PFSK-1 (cell line): ENCODE results near the gene LDLR.

Experiments
- POLR2AphosphoS5 ChIP-seq: IDR thresholded peaks from 2 replicates; pipeline ENCODE4 v1.6.1; 2012; ENCODE audit warnings: low read depth, mild to moderate bottlenecking, control low read depth, low read length, moderate library complexity
- SIN3A ChIP-seq: IDR thresholded peaks from 2 replicates; pipeline ENCODE4 v1.6.1; 2012; ENCODE audit warnings: mild to moderate bottlenecking, low read length, moderate library complexity, borderline replicate concordance; ENCODE audit not compliant: insufficient read depth
- TAF1 ChIP-seq: IDR thresholded peaks from 2 replicates; pipeline ENCODE4 v1.6.1; 2012; ENCODE audit warnings: low read length, control low read depth, borderline replicate concordance; ENCODE audit not compliant: insufficient read depth
- TF ChIP-seq, protein P1 (sequence below), 2 experiments: IDR thresholded peaks; 2 replicates each; pipeline versions ENCODE4 v1.6.1 to v1.8.0; 2011 to 2012; ENCODE audit warnings: low read depth in 2 of 2, low read length in 2 of 2, control low read depth in 1 of 2, inconsistent platforms in 1 of 2, mild to moderate bottlenecking in 1 of 2, moderate library complexity in 1 of 2; ENCODE audit not compliant: insufficient read depth in 1 of 2

DNA sequence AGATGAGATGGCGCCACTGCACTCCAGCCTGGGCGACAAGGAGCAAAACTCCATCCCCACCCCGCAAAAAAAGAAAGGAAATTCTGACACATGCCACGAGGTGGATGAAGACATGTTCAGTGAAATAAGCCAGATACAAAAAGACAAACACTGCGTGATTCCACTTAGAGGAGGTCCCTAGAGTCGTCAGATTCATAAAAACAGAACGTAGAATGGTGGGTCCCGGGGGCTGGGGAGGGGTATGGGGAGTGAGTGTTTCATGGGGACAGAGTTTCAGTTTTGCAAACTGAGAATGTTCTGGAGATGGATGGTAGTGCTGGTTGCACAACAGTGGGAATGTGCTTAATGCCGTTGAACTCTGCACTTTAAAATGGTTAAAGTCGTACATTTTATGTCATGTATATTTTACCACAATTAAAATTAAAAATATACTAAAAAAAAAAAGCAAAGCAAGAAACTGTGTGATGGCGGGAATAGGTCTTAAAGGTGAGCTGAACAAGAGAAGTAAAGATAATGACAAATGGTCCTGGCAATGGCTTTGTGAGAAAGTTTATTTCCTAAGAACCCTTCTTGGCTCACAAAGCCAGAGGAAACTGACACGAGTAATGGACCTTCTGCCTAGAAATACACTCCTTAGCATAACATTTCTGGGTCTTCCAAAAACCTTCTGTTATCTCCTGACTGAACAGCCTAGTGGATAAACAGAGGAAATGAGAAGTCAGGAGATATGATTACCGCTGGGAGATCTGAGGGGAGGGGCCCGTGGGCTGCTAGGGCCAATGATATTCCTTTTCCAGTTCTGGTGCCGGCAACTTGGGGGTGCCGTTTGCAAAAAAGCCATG lies 70.6 kb downstream of the LDLR start:
- TF ChIP-seq SIN3A (no peak), POLR2AphosphoS5 (no peak), TAF1 (no peak)
- TF ChIP-seq, protein P1, sequence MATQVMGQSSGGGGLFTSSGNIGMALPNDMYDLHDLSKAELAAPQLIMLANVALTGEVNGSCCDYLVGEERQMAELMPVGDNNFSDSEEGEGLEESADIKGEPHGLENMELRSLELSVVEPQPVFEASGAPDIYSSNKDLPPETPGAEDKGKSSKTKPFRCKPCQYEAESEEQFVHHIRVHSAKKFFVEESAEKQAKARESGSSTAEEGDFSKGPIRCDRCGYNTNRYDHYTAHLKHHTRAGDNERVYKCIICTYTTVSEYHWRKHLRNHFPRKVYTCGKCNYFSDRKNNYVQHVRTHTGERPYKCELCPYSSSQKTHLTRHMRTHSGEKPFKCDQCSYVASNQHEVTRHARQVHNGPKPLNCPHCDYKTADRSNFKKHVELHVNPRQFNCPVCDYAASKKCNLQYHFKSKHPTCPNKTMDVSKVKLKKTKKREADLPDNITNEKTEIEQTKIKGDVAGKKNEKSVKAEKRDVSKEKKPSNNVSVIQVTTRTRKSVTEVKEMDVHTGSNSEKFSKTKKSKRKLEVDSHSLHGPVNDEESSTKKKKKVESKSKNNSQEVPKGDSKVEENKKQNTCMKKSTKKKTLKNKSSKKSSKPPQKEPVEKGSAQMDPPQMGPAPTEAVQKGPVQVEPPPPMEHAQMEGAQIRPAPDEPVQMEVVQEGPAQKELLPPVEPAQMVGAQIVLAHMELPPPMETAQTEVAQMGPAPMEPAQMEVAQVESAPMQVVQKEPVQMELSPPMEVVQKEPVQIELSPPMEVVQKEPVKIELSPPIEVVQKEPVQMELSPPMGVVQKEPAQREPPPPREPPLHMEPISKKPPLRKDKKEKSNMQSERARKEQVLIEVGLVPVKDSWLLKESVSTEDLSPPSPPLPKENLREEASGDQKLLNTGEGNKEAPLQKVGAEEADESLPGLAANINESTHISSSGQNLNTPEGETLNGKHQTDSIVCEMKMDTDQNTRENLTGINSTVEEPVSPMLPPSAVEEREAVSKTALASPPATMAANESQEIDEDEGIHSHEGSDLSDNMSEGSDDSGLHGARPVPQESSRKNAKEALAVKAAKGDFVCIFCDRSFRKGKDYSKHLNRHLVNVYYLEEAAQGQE (IDR thresholded peaks at IDR 0.05; ENCODE audit: insufficient read depth in 1 of 2, low read depth in 2 of 2, low read length in 2 of 2) = no peak
